ENCODE results near the gene MRPL49.
A peak's percentile ranks its signal among the peaks of the same experiment; 100 is the strongest.

MRPL49 gene

GRCh38 chr11:65102142-65103095 lies 19.7 kb upstream of the MRPL49 start:
- TF ChIP-seq, protein P1, sequence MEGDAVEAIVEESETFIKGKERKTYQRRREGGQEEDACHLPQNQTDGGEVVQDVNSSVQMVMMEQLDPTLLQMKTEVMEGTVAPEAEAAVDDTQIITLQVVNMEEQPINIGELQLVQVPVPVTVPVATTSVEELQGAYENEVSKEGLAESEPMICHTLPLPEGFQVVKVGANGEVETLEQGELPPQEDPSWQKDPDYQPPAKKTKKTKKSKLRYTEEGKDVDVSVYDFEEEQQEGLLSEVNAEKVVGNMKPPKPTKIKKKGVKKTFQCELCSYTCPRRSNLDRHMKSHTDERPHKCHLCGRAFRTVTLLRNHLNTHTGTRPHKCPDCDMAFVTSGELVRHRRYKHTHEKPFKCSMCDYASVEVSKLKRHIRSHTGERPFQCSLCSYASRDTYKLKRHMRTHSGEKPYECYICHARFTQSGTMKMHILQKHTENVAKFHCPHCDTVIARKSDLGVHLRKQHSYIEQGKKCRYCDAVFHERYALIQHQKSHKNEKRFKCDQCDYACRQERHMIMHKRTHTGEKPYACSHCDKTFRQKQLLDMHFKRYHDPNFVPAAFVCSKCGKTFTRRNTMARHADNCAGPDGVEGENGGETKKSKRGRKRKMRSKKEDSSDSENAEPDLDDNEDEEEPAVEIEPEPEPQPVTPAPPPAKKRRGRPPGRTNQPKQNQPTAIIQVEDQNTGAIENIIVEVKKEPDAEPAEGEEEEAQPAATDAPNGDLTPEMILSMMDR (IDR thresholded peaks at IDR 0.05; ENCODE audit: control insufficient read depth, extremely low read depth, insufficient read depth): no peak
- peak overlapping the region; percentile 12 for H3K4me3 ChIP-seq (ENCODE audit: low read depth, low read length)
- peak; percentile 92 for DNase-seq (ENCODE audit: low read depth)

GRCh38 chr11:65103476-65103875 lies 18.6 kb upstream of the MRPL49 start:
- no peak for DNase-seq (ENCODE audit: low read depth)
- TF ChIP-seq, protein P1 (IDR thresholded peaks at IDR 0.05; ENCODE audit: control insufficient read depth, extremely low read depth, insufficient read depth): no peak
- H3K4me3 ChIP-seq (ENCODE audit: low read depth, low read length): no peak overlapping the region

- TF ChIP-seq, protein P1 (IDR thresholded peaks at IDR 0.05; ENCODE audit: control insufficient read depth, extremely low read depth, insufficient read depth): no peak
- no peak overlapping the region for H3K4me3 ChIP-seq (ENCODE audit: low read depth, low read length)
- DNase-seq (ENCODE audit: low read depth): no peak
Observed at GRCh38 chr11:65104628-65105027, 17.5 kb upstream of the MRPL49 start.

GRCh38 chr11:65107078-65107477 lies 15.0 kb upstream of the MRPL49 start:
- no peak overlapping the region for H3K4me3 ChIP-seq (ENCODE audit: low read depth, low read length)
- DNase-seq (ENCODE audit: low read depth): no peak
- TF ChIP-seq, protein P1 (IDR thresholded peaks at IDR 0.05; ENCODE audit: control insufficient read depth, extremely low read depth, insufficient read depth): no peak

- TF ChIP-seq, protein P1 (IDR thresholded peaks at IDR 0.05; ENCODE audit: control insufficient read depth, extremely low read depth, insufficient read depth): no peak
- no peak for DNase-seq (ENCODE audit: low read depth)
- H3K4me3 ChIP-seq (ENCODE audit: low read depth, low read length): peak overlapping the region; percentile 53
Observed at GRCh38 chr11:65107751-65108468, 14.2 kb upstream of the MRPL49 start.

GRCh38 chr11:65108469-65109123 lies 13.5 kb upstream of the MRPL49 start:
- TF ChIP-seq, protein P1 (IDR thresholded peaks at IDR 0.05; ENCODE audit: control insufficient read depth, extremely low read depth, insufficient read depth): no peak
- peak overlapping the region; percentile 53 for H3K4me3 ChIP-seq (ENCODE audit: low read depth, low read length)
- peak; percentile 97 for DNase-seq (ENCODE audit: low read depth)

Data from LNCaP clone FGC (cell line).